Breast epithelium (tissue), 4 donors: ENCODE results near the gene RNU11. TPM values are rescaled to one million over a fixed set of nuclear protein-coding genes. Genes with fewer than 3 reads are reported as not detected.

ENCODE experiments used
- DNase-seq, 2 donors: peaks; one replicate each; pipeline ENCODE4 v3.0.0-alpha.2; 2019; ENCODE audit warnings: low spot score in 2 of 2
- H3K27ac ChIP-seq, 2 donors: fragments of 200-600 bp; sonication (generic) in 1 of 2; one replicate each; pipeline ENCODE4 v1.5.1; 2016 to 2019; ENCODE audit warnings: mild to moderate bottlenecking in 1 of 2
- H3K27me3 ChIP-seq, 2 donors: fragments of 200-600 bp; sonication (generic) in 1 of 2; one replicate each; pipeline versions ENCODE4 v1.5.1 to v1.6.0; 2017 to 2019; ENCODE audit warnings: control low read depth in 1 of 2, mild to moderate bottlenecking in 1 of 2
- H3K36me3 ChIP-seq: fragments of 200-600 bp; one replicate; pipeline ENCODE4 v1.5.1; 2019
- H3K4me1 ChIP-seq, 2 donors: fragments of 200-600 bp; sonication (generic); one replicate each; pipeline ENCODE4 v1.5.1; 2016 to 2019; ENCODE audit warnings: control low read depth in 1 of 2
- H3K4me3 ChIP-seq, 3 donors: fragments of 200-600 bp; sonication (generic); 1 replicate in 2 of 3; 2 replicates in 1 of 3; pipeline ENCODE4 v1.5.1; 2016 to 2019; ENCODE audit warnings: mild to moderate bottlenecking in 3 of 3, moderate library complexity in 2 of 3
- H3K9me3 ChIP-seq, 2 donors: fragments of 200-600 bp; sonication (generic) in 1 of 2; one replicate each; pipeline ENCODE4 v1.5.1; 2016 to 2019; ENCODE audit warnings: control low read depth in 1 of 2
- POLR2A ChIP-seq: fragments of 450-650 bp; IDR thresholded peaks from one replicate; pipeline ENCODE4 v1.6.1; 2016; ENCODE audit warnings: antibody characterized with exemption, mild to moderate bottlenecking, moderate library complexity
- POLR2AphosphoS5 ChIP-seq, 3 donors: sonication (generic); formaldehyde crosslinking; IDR thresholded peaks; one replicate each; pipeline ENCODE4 v1.6.1; 2017; ENCODE audit warnings: antibody characterized with exemption in 3 of 3
- intact Hi-C: fragments of 100-400 bp; cut with DNase I; formaldehyde crosslinking; loops from one replicate; pipeline ENCODE4 v1.15.1; 2023; ENCODE audit warnings: low total_unique reads
- total RNA-seq, 3 donors: library from RNA; depleted of rRNA; stranded (reverse); fragments of >200 nt; gene quantifications; one replicate each; pipeline ENCODE4 v1.1.0, GENCODE V29; 2016
- TF ChIP-seq, protein P1 (sequence below), 3 donors: fragments of 450-650 bp; IDR thresholded peaks; one replicate each; pipeline ENCODE4 v1.5.1; 2016 to 2017; ENCODE audit warnings: antibody characterized with exemption in 3 of 3, mild to moderate bottlenecking in 3 of 3, moderate library complexity in 3 of 3

The RNU11 gene
- total RNA-seq, 3 donors from 2014 or later = not detected

GRCh38 chr1:28604962-28605361 lies 43.4 kb upstream of the RNU11 start:
- intact Hi-C loops = loop anchor here (10.0 kb wide), 1 partner anchor 200 kb away; no protein-coding TSS in a partner anchor
- Histone ChIP-seq H3K36me3 (no peaks in the 10 kb centered on the region), H3K27ac (no peak overlapping the region), H3K4me3 (no peak overlapping the region), H3K27me3 (no peaks in the 10 kb centered on the region), H3K9me3 (no peaks in the 10 kb centered on the region), H3K4me1 (no peaks in the 10 kb centered on the region)
- TF ChIP-seq POLR2A (no peak), POLR2AphosphoS5 (IDR thresholded peaks at IDR 0.05) (no peak)
- TF ChIP-seq, protein P1, sequence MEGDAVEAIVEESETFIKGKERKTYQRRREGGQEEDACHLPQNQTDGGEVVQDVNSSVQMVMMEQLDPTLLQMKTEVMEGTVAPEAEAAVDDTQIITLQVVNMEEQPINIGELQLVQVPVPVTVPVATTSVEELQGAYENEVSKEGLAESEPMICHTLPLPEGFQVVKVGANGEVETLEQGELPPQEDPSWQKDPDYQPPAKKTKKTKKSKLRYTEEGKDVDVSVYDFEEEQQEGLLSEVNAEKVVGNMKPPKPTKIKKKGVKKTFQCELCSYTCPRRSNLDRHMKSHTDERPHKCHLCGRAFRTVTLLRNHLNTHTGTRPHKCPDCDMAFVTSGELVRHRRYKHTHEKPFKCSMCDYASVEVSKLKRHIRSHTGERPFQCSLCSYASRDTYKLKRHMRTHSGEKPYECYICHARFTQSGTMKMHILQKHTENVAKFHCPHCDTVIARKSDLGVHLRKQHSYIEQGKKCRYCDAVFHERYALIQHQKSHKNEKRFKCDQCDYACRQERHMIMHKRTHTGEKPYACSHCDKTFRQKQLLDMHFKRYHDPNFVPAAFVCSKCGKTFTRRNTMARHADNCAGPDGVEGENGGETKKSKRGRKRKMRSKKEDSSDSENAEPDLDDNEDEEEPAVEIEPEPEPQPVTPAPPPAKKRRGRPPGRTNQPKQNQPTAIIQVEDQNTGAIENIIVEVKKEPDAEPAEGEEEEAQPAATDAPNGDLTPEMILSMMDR (IDR thresholded peaks at IDR 0.05) = no peak
- DNase-seq = no peak

- intact Hi-C loops = loop anchor here (10.0 kb wide), 1 partner anchor 202 kb away; no protein-coding TSS in a partner anchor
- H3K27ac ChIP-seq = no peak overlapping the region
- DNase-seq = no peak
- no peaks in the 10 kb centered on the region for H3K4me1 ChIP-seq
- H3K27me3 ChIP-seq = no peaks in the 10 kb centered on the region
- H3K36me3 ChIP-seq = no peaks in the 10 kb centered on the region
- no peaks in the 10 kb centered on the region for H3K9me3 ChIP-seq
- H3K4me3 ChIP-seq = no peak overlapping the region
- TF ChIP-seq, protein P1 (IDR thresholded peaks at IDR 0.05) = no peak
- TF ChIP-seq POLR2A (no peak), POLR2AphosphoS5 (IDR thresholded peaks at IDR 0.05) (no peak)
Observed at GRCh38 chr1:28606771-28607170, 41.6 kb upstream of the RNU11 start.

- Histone ChIP-seq H3K27ac (no peak overlapping the region), H3K27me3 (no peaks in the 10 kb centered on the region), H3K4me1 (no peaks in the 10 kb centered on the region), H3K36me3 (no peaks in the 10 kb centered on the region), H3K9me3 (no peaks in the 10 kb centered on the region), H3K4me3 (no peak overlapping the region)
- no peak for DNase-seq
- TF ChIP-seq, protein P1 (IDR thresholded peaks at IDR 0.05) = no peak
- no peak for TF ChIP-seq POLR2AphosphoS5 (IDR thresholded peaks at IDR 0.05)
- TF ChIP-seq POLR2A = no peak
- intact Hi-C loops = no loop called here
Observed at GRCh38 chr1:28613175-28613574, 35.2 kb upstream of the RNU11 start.

GRCh38 chr1:28631713-28632112 lies 16.7 kb upstream of the RNU11 start:
- no peaks in the 10 kb centered on the region for H3K4me1 ChIP-seq

GRCh38 chr1:28632560-28632959 lies 15.8 kb upstream of the RNU11 start:
- no peaks in the 10 kb centered on the region for H3K36me3 ChIP-seq
- no peaks in the 10 kb centered on the region for H3K4me1 ChIP-seq
- no peaks in the 10 kb centered on the region for H3K9me3 ChIP-seq
- DNase-seq = no peak
- TF ChIP-seq POLR2AphosphoS5 (IDR thresholded peaks at IDR 0.05) (no peak), POLR2A (no peak)
- TF ChIP-seq, protein P1 (IDR thresholded peaks at IDR 0.05) = no peak
- H3K27me3 ChIP-seq = no peaks in the 10 kb centered on the region
- no peak overlapping the region for H3K27ac ChIP-seq
- no peak overlapping the region for H3K4me3 ChIP-seq
- intact Hi-C loops = no loop called here

More at GRCh38 chr1:28631713-28632112, 16.7 kb upstream of the RNU11 start:
- no peak for DNase-seq
- intact Hi-C loops = no loop called here
- H3K27me3 ChIP-seq = no peaks in the 10 kb centered on the region
- no peak overlapping the region for H3K27ac ChIP-seq
- TF ChIP-seq, protein P1 (IDR thresholded peaks at IDR 0.05) = no peak
- TF ChIP-seq POLR2AphosphoS5 (IDR thresholded peaks at IDR 0.05) (no peak), POLR2A (no peak)
- H3K9me3 ChIP-seq = no peaks in the 10 kb centered on the region
- no peak overlapping the region for H3K4me3 ChIP-seq
- H3K36me3 ChIP-seq = no peaks in the 10 kb centered on the region
